Retinal pigment epithelial cell (primary cell): ENCODE data around the gene DDX24.

Experiments
- DNase-seq: peaks from one replicate; pipeline ENCODE4 v3.0.0-alpha.2; 2010; ENCODE audit warnings: low read depth
- H3K4me3 ChIP-seq: 2 replicates; pipeline ENCODE4 v1.5.1; 2011; ENCODE audit warnings: mild to moderate bottlenecking, low read length, control low read depth, moderate library complexity
- TF ChIP-seq, protein P1 (sequence below): conservative IDR thresholded peaks from 2 replicates; pipeline ENCODE4 v1.5.1; 2011; ENCODE audit warnings: low read depth, low read length, control low read depth, inconsistent platforms

The DDX24 gene

DNA sequence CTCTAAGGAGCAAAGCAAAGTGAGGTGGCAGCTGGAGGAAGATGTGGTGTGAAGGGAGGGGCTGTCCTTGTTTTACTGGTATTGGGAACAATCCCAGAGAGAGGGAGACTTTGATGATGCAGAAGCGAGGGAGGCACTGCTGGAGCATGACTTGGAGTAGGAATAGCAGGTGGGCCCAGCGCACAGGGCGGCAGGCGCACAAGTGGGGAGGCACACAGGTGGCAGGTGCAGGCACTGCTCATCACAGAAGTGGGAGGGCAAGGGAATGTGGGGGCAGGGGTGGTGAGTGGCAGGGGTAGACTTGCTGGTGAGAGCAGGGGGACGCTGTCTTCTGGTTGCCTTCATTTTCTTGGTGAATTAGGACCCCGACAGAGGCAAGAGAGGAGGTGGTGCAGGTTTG is 18.0 kb upstream of the DDX24 start:
- no peak for DNase-seq
- TF ChIP-seq, protein P1, sequence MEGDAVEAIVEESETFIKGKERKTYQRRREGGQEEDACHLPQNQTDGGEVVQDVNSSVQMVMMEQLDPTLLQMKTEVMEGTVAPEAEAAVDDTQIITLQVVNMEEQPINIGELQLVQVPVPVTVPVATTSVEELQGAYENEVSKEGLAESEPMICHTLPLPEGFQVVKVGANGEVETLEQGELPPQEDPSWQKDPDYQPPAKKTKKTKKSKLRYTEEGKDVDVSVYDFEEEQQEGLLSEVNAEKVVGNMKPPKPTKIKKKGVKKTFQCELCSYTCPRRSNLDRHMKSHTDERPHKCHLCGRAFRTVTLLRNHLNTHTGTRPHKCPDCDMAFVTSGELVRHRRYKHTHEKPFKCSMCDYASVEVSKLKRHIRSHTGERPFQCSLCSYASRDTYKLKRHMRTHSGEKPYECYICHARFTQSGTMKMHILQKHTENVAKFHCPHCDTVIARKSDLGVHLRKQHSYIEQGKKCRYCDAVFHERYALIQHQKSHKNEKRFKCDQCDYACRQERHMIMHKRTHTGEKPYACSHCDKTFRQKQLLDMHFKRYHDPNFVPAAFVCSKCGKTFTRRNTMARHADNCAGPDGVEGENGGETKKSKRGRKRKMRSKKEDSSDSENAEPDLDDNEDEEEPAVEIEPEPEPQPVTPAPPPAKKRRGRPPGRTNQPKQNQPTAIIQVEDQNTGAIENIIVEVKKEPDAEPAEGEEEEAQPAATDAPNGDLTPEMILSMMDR, result no peak
- H3K4me3 ChIP-seq, result no peak overlapping the region

DNA sequence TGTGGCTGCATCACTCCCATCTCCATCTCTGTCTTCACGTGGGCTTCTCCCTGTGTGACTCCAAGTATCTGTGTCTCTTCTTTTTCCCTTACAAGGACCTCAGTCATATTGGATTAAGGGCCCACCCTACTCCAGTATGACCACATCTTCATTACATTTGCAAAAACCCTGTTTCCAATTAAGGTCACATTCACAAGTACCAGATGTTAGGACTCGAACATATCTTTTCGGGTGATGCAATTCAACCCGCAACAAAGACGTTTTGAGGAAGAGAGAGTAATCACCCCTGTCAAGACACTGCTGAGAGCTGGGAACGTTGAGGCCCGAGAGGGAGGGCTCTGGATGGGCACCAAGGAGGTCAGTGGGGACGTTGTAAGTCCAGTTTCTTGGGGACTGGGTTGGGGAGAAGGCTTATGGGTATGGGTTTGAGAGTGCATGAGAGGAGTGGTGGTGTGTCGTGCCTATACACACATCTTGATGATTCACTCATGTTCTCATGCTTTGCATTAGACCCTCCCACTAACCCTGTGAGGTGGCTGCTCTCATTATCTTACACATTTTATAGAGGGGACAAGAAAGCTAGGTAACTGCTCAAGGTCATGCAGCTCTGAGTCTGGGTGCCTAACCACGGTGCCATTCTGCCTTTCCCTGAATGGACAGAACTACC is 17.5 kb upstream of the DDX24 start:
- no peak overlapping the region for H3K4me3 ChIP-seq
- no peak for DNase-seq
- TF ChIP-seq, protein P1, result no peak

DNA sequence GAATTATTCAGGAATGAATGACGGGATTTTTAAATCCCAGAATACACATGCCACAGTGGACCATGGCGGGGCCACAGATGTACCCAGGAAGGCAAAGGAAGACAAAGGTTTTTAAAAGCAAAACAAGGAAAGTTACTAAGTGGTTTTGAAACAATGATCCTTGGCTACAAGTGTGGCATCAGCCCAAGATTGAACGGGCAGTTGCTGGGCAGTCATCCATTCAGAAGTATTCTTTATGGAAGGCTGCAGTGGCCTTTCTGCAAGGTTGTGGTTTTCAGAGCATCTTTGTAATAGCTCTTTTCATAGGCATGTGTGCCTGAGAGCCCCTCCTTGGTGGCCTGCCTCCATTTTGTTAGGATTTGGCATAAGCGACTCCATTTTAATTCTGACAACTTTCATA is 16.1 kb upstream of the DDX24 start:
- DNase-seq, result no peak
- H3K4me3 ChIP-seq, result no peak overlapping the region
- TF ChIP-seq, protein P1, result no peak

DNA sequence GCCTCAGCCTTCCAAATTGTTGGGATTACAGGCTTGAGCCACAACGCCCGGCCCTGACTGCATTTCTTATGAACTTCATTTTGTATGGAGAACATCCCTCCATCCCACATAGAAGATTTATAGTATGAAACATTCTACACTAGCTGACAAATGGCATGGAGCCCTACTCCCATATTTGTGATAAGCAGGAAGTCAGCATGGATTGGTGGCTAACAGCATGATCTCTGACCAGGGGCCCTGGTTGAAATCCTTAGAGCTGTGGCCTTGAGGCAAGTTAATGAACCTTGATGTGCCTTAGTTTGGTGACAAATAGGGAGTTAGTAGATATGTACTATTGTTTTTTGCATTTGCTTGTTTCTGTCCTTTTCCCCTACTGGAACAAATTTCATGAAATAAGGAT is 12.4 kb upstream of the DDX24 start:
- TF ChIP-seq, protein P1, result no peak
- DNase-seq, result no peak
- no peak overlapping the region for H3K4me3 ChIP-seq

DNA sequence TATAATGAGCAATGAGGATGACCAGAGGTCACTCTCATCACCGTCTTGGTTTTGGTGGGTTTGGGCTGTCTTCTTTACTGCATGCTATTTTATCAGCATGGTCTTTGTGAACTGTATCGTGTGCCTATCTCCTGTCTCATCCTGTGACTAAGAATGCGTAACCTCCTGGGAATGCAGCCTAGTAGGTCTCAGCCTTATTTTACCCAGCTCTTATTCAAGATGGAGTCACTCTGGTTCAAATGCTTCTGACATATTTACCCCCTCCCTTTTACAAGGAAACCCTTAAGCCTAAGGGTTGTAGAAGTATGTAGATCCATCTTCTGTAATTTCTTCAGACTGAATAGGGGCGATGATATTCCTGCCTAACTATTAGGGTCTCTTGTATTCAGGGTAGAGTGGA is 8.5 kb upstream of the DDX24 start:
- no peak for DNase-seq
- H3K4me3 ChIP-seq, result no peak overlapping the region
- TF ChIP-seq, protein P1, result no peak

DNA sequence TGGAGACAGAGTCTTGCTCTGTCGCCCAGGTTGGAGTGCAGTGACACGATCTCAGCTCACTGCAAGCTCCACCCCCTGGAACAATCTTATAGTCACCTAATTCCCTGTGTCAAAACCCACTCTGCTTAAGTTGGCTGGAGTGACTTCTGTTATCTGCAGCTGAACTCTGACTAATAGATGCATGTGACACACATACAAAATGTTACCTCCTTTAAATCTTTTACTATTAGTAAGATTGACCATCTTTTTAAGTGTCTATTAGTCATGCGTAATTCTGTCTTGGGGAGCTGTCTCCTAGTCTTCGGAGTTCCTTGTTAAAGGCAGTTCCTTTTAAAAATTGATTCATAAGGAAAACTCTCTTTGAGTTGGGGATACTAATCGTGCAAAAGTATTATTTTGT is 7.5 kb upstream of the DDX24 start:
- TF ChIP-seq, protein P1, result no peak
- H3K4me3 ChIP-seq, result no peak overlapping the region
- DNase-seq, result no peak

DNA sequence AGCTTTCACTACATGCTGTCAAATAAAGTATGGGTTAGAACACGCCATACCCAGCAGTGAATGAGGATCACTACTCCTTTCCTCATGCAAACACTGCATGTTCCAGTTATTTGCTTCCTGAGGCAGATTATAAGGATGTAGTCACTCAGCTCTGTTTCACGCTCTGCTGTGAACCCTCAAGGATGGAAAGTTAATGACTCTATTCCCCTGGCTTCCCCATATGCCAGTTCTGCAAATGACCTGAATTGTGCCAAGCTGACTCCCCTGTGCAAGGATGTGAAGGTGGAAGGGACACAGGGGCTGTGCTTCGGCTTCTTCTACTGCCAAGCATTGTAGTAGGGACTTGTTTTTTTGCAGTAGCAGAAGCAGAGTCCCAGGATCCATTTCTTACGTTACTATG is 6.9 kb upstream of the DDX24 start:
- H3K4me3 ChIP-seq, result no peak overlapping the region
- TF ChIP-seq, protein P1, result no peak
- no peak for DNase-seq
